Loucy (cell line): Measurements from ENCODE around the gene UCK2.

Experiments
- CTCF ChIP-seq: fragments of 200-600 bp; sonication (generic); conservative IDR thresholded peaks from 2 replicates; pipeline ENCODE4 v1.5.1; 2014; ENCODE audit warnings: mild to moderate bottlenecking, antibody characterized with exemption, low read length
- EZH2phosphoT487 ChIP-seq: fragments of 200-600 bp; IDR thresholded peaks from 2 replicates; pipeline ENCODE4 v1.6.1; 2018; ENCODE audit warnings: antibody characterized with exemption, mild to moderate bottlenecking, moderate library complexity, borderline replicate concordance

- TF ChIP-seq CTCF (no peak), EZH2phosphoT487 (no peak)
Measured at GRCh38 chr1:165924117-165924516, 96.7 kb downstream of the UCK2 start.
